Urothelium cell line (cell line): ENCODE results near the gene NUP210L.

Experiments
- DNase-seq: peaks from one replicate; pipeline ENCODE4 v3.0.0; 2011; ENCODE audit warnings: low spot score, mixed read lengths
- FAIRE-seq: peaks from 2 replicates; lab custom pipeline; 2011; peaks lifted over from hg19 to GRCh38; lab: Jason Lieb, UNC

NUP210L gene

DNA sequence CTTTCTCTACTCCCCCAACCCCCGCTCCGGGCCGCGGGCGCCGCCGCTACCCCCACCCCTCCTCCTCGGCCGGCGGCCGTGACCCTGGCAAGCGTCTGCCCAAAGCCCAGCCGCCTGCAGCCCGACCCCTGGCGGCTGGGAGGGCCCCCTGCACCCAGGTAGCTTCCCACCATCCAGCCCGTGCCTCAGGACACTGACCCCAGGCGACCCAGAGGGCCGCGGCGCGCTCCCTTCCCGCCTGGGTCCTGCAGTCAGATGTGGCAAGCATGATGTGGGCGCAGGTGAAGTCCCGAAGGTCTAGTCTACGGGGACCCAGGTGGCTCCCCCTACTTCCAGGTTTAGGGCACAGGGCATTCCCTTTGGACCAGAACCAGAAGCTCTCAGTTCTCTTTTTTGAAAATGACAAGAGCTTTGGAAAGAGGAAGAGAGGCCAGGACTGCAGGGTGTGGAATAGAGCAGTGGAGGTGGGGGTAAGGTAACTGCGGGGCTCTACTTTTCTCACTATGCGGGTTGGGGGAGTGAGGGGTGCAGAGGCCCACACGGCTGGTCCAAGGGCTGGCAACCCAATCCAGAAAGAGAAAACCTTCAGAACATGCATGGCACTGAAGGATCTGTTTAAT, 208.1 kb downstream of the NUP210L start, which contains the start of gene DENND4B:
TSS of gene DENND4B (minus strand) at position 97 of the 620 bp plus-strand sequence. CDS start 2,344 bp downstream, outside the sequence.
- FAIRE-seq (peak; percentile 23), DNase-seq (peak; percentile 96)

DNA sequence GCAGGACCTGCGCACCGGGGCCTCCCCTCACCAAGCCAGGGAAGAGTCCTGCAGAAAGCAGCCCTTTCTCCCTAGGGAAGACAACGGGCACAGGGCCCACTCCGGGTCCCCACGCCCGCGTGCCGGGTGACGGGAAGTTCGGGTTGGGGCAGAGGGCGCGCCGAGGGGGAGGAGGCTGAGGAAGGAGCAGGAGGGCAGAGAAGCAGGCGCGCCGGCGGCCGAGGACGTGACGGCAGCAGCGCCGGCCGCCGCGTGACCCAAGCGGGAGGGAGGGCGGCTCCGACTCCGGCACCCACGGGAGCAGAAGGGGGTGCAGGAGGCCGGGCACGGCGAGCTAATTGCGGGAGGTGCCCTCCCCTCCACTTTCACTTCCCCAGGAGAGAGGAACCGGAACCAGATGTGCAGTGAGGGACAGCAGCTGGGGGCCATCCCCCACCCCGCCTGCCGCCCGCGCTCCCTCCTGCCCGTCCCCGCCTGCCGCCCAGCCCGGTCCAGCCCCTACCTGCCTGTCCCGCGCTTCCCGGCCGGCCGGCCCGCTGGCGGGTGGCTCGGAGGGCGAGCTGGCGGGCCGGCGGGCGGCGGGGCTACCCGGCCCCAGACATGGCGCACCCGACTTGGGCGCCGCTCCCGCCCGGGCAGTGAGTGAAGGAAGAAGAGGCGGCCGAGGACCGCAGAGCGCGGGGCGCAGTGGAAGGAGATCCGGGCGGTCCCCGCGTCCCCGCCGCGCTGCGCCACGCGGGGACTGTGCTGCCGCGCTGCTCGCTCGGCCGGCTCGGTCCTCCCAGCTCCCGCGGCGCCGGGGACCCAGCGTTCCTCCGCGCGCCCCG, 208.9 kb downstream of the NUP210L start:
- FAIRE-seq = no peak

DNA sequence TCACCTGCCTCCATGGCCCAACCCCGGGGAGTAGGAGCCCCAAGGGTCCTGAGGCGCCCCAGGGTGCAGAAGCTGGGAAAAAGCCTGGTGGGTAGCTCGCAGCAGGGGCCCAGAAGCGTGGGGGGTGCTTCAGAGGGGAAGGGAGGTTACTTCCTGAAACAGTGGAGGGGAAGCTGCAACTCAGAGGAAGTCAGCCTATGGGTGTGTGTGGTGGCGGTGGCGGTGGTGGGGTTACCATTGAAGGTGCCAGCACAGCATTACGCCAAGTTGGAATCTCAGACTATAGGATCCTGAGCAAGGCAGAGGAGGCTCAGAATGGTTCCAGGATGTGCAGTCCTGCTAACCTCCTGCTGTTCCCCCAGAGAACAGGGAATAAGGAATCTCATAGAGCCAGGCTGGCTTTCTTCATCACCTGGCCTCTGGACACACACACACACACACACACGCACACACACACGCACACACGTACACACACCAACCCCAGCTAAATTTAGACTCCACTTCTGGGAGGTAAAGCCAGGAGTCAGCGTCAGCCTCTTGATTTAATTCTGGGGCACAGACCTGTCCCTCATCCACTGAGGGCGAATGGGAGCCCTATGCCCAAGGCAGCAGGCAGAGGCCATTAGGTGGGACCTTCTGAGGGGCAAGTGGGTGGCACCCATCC, 209.6 kb downstream of the NUP210L start:
- no peak for FAIRE-seq

More for the DNA sequence above, 208.9 kb downstream of the NUP210L start:
- peak; percentile 71 for DNase-seq

DNA sequence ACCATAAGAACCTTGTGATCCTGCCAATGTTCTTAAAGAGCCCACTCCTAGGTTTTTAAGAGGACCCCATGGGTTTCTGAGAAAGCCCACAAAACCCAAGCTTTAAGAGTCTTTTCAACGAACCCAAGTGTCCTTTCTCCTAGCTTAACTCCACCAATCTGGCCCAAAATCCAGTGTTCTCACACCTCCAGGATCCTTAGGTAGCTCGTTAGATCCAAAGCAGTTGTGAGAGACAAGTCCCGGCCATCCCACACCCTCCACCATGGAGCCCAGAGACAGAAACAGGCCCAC, 210.1 kb downstream of the NUP210L start:
- FAIRE-seq (no peak), DNase-seq (no peak)

More for the DNA sequence above, 209.6 kb downstream of the NUP210L start:
- DNase-seq = no peak

DNA sequence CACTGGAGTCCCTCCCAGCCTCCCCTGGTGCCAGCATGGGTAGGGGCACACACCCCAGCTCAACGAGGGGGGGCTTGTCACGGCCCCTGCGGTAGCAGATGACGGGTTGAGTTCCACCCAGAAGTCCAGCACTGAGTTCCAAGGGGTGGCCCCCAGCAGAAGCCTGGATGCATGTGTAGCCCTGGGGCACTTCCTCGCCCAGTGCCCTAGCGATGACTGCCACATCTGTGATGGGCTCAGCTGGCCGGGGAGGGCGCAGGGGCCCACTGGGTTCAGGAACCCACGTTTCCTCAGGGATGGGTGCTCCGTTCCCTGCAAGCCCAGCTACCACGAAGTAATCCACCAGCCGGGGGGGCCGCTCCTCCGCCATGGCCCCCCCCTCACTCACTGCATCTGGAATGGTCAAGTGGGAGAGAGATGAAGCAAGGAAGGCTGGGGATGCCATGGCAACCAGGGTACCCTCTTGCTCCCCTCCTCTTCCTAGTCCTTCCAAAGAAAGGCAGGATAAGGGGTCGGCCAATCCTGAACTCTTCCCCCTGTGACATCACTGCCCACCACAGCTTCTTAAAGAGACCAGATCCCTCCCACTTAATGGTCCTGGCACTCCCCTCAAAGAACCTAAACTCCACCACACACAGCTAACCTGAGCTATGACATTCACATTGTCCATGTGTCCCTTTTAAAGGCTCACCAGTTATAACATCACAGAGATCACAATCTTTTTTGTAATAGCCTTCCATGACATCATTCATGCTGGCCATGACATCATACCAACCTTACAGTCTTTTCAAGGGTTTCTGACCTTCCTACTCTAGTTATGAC, 210.7 kb downstream of the NUP210L start:
- DNase-seq (no peak), FAIRE-seq (no peak)

DNA sequence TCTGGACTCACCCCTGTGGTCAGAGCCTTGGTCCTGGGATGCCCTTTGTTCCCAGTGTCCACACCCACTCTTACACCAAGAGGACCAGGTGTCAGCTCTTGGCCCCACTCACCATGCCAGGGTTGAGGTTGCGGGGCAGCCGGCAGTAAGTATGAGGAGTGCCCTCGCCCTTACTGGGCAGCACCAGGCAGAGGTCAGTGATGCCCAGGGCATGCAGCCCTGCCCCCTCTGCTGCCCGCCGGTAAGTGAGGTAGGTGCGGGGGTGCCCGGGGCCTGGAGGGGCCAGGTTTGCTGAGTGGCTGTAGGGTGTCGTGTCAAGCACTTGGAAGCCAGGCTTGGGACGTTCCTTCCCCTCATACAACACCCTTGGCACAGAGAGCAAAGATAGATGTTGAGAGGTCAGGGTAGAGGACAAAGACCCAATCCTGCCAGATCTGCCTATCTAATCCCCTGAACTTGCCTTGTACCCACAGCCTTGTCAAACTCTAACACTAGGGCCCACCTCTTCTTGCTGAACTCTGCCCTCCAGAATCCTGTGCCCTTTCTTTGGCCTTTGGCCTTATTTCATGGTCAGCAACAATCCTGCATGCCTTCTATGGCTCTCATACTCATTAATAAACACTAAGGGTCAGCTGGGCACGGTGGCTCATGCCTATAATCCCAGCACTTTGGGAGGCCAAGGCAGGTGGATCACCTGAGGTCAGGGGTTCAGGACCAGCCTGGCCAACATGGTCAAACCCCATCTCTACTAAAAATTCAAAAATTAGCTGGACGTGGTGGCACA, 211.9 kb downstream of the NUP210L start:
- no peak for DNase-seq
- peak; percentile 40 for FAIRE-seq
